Activated CD4-positive, alpha-beta T cell treated with anti-CD3 and anti-CD28 coated beads, Interleukin-2, amount 10 ng/mL, durations not matched to agents 24 days and 14 days (primary cell): Measurements from ENCODE around the gene PSME4. TPM values are rescaled to one million over a fixed set of nuclear protein-coding genes. Genes with fewer than 3 reads are reported as not detected.
"Not testable (repeated sequence)": the region's sequence is repeated elsewhere in the genome, so short reads cannot be mapped to it uniquely, and the experiment has no call there.

ENCODE experiments used
- DNase-seq: peaks from one replicate; pipeline ENCODE4 v3.0.0; 2022
- H3K27ac Mint-ChIP-seq: one replicate; pipeline ENCODE4 v1.8.0; 2022; ENCODE audit warnings: mild to moderate bottlenecking, mixed read lengths
- H3K27me3 Mint-ChIP-seq: one replicate; pipeline ENCODE4 v1.8.0; 2022; ENCODE audit warnings: mixed read lengths
- H3K36me3 Mint-ChIP-seq: one replicate; pipeline ENCODE4 v1.8.0; 2022; ENCODE audit warnings: low read depth, mild to moderate bottlenecking, mixed read lengths
- H3K4me1 Mint-ChIP-seq: one replicate; pipeline ENCODE4 v1.8.0; 2021; ENCODE audit warnings: mixed read lengths
- H3K4me3 Mint-ChIP-seq: one replicate; pipeline ENCODE4 v1.8.0; 2022; ENCODE audit warnings: mild to moderate bottlenecking, moderate library complexity, mixed read lengths
- H3K9me3 Mint-ChIP-seq: one replicate; pipeline ENCODE4 v1.8.0; 2021; ENCODE audit warnings: mixed read lengths
- intact Hi-C: fragments of 100-400 bp; cut with micrococcal nuclease; formaldehyde crosslinking; loops from one replicate; pipeline ENCODE4 v1.15.1; 2023
- total RNA-seq: library from RNA; stranded (reverse); gene quantifications from 2 replicates; pipeline ENCODE4 v1.2.3, GENCODE V29; 2022

The PSME4 gene
- total RNA-seq, 1 donor from 2014 or later: 52.1 TPM

- no peak overlapping the region for H3K4me3 Mint-ChIP-seq
- no peaks in the 10 kb centered on the region for H3K27me3 Mint-ChIP-seq
- no peak for DNase-seq
- no peaks in the 10 kb centered on the region for H3K9me3 Mint-ChIP-seq
- no peaks in the 10 kb centered on the region for H3K4me1 Mint-ChIP-seq
- H3K27ac Mint-ChIP-seq: no peak overlapping the region
- intact Hi-C loops: no loop called here
- no peaks in the 10 kb centered on the region for H3K36me3 Mint-ChIP-seq
These were observed 143.2 kb downstream of the PSME4 start for GRCh38 chr2:53827398-53828175.

- no peaks in the 10 kb centered on the region for H3K27me3 Mint-ChIP-seq
- intact Hi-C loops: no loop called here
- H3K9me3 Mint-ChIP-seq: no peaks in the 10 kb centered on the region
- no peaks in the 10 kb centered on the region for H3K4me1 Mint-ChIP-seq
- DNase-seq: no peak
- H3K36me3 Mint-ChIP-seq: no peaks in the 10 kb centered on the region
- no peak overlapping the region for H3K4me3 Mint-ChIP-seq
- H3K27ac Mint-ChIP-seq: no peak overlapping the region
These were observed 144.0 kb downstream of the PSME4 start for GRCh38 chr2:53826587-53827397.

GRCh38 chr2:53826030-53826410 lies 144.8 kb downstream of the PSME4 start:
- intact Hi-C loops: no loop called here
- DNase-seq: no peak
- H3K27ac Mint-ChIP-seq: no peak overlapping the region
- no peaks in the 10 kb centered on the region for H3K9me3 Mint-ChIP-seq
- no peaks in the 10 kb centered on the region for H3K36me3 Mint-ChIP-seq
- no peaks in the 10 kb centered on the region for H3K27me3 Mint-ChIP-seq
- no peak overlapping the region for H3K4me3 Mint-ChIP-seq
- H3K4me1 Mint-ChIP-seq: no peaks in the 10 kb centered on the region

- peak; percentile 61 for DNase-seq
- H3K4me3 Mint-ChIP-seq, H3K27me3 Mint-ChIP-seq, H3K36me3 Mint-ChIP-seq, H3K27ac Mint-ChIP-seq, H3K4me1 Mint-ChIP-seq, intact Hi-C loops, H3K9me3 Mint-ChIP-seq: not testable (repeated sequence)
These were observed 147.2 kb downstream of the PSME4 start for GRCh38 chr2:53823639-53824038.

GRCh38 chr2:53821810-53822209 lies 149.0 kb downstream of the PSME4 start:
- intact Hi-C loops: no loop called here
- no peak for DNase-seq
- Mint-ChIP-seq H3K9me3 (no peaks in the 10 kb centered on the region), H3K4me1 (no peaks in the 10 kb centered on the region), H3K27ac (no peak overlapping the region), H3K4me3 (no peak overlapping the region), H3K27me3 (no peaks in the 10 kb centered on the region), H3K36me3 (peaks cover 10% of the 10 kb centered on the region)

GRCh38 chr2:53820711-53821110 lies 150.1 kb downstream of the PSME4 start:
- Mint-ChIP-seq H3K27me3 (no peaks in the 10 kb centered on the region), H3K4me3 (no peak overlapping the region), H3K9me3 (no peaks in the 10 kb centered on the region), H3K4me1 (no peaks in the 10 kb centered on the region), H3K27ac (no peak overlapping the region), H3K36me3 (peaks cover 15% of the 10 kb centered on the region)
- intact Hi-C loops: no loop called here
- no peak for DNase-seq

- Mint-ChIP-seq H3K27me3 (no peaks in the 10 kb centered on the region), H3K4me1 (no peaks in the 10 kb centered on the region), H3K9me3 (no peaks in the 10 kb centered on the region), H3K27ac (no peak overlapping the region), H3K4me3 (no peak overlapping the region), H3K36me3 (peaks cover 21% of the 10 kb centered on the region)
- DNase-seq: no peak
- intact Hi-C loops: no loop called here
These were observed 150.7 kb downstream of the PSME4 start for GRCh38 chr2:53820048-53820447.

- peaks cover 22% of the 10 kb centered on the region for H3K36me3 Mint-ChIP-seq
- H3K4me1 Mint-ChIP-seq: no peaks in the 10 kb centered on the region
- no peaks in the 10 kb centered on the region for H3K27me3 Mint-ChIP-seq
- H3K4me3 Mint-ChIP-seq: no peak overlapping the region
- DNase-seq: no peak
- no peaks in the 10 kb centered on the region for H3K9me3 Mint-ChIP-seq
- H3K27ac Mint-ChIP-seq: no peak overlapping the region
- intact Hi-C loops: no loop called here
These were observed 151.2 kb downstream of the PSME4 start for GRCh38 chr2:53819634-53820033.

- H3K36me3 Mint-ChIP-seq: peaks cover 23% of the 10 kb centered on the region
- H3K27ac Mint-ChIP-seq: no peak overlapping the region
- H3K27me3 Mint-ChIP-seq: no peaks in the 10 kb centered on the region
- H3K9me3 Mint-ChIP-seq: no peaks in the 10 kb centered on the region
- no peaks in the 10 kb centered on the region for H3K4me1 Mint-ChIP-seq
- DNase-seq: no peak
- intact Hi-C loops: no loop called here
- H3K4me3 Mint-ChIP-seq: no peak overlapping the region
These were observed 151.8 kb downstream of the PSME4 start for GRCh38 chr2:53818854-53819435.

Other genes starting within 250 kb of the PSME4 start
- 24.8 and 27.4 TPM in 2 replicates for gene CHAC2, start 203.2 kb downstream of the PSME4 start, total RNA-seq
- 19.6 and 24.0 TPM in 2 replicates for gene ASB3, start 184.0 kb downstream of the PSME4 start, total RNA-seq
- gene ERLEC1, start 183.9 kb downstream of the PSME4 start, total RNA-seq: 24.1 and 24.9 TPM in 2 replicates
- 2.5 and 3.1 TPM in 2 replicates for gene GPR75, start 111.0 kb downstream of the PSME4 start, total RNA-seq
- gene ACYP2, start 144.6 kb upstream of the PSME4 start, total RNA-seq: 4.0 and 5.9 TPM in 2 replicates